Progenitor cell of endocrine pancreas (in vitro differentiated cells): ENCODE results near the gene RXRA. TPM values are rescaled to one million over a fixed set of nuclear protein-coding genes. Genes with fewer than 3 reads are reported as not detected.
A peak's percentile ranks its signal among the peaks of the same experiment; 100 is the strongest.

Source experiments
- DNase-seq: peaks from one replicate; pipeline ENCODE4 v3.0.0; 2021; ENCODE audit warnings: low spot score; ENCODE audit not compliant: unreplicated experiment
- H3K27ac Mint-ChIP-seq: 2 replicates; pipeline ENCODE4 v1.8.0; 2021; ENCODE audit warnings: mild to moderate bottlenecking, moderate library complexity, mixed read lengths
- H3K27me3 Mint-ChIP-seq: 2 replicates; pipeline ENCODE4 v1.8.0; 2021; ENCODE audit warnings: mixed read lengths
- H3K36me3 Mint-ChIP-seq: 2 replicates; pipeline ENCODE4 v1.8.0; 2022; ENCODE audit warnings: mixed read lengths; ENCODE audit not compliant: insufficient read depth
- H3K4me1 Mint-ChIP-seq: 2 replicates; pipeline ENCODE4 v1.8.0; 2021; ENCODE audit warnings: low read depth, mixed read lengths
- H3K4me3 Mint-ChIP-seq: 2 replicates; pipeline ENCODE4 v1.8.0; 2021; ENCODE audit warnings: low read depth, mild to moderate bottlenecking, moderate library complexity, mixed read lengths
- H3K9me3 Mint-ChIP-seq: 2 replicates; pipeline ENCODE4 v1.8.0; 2021; ENCODE audit warnings: low read depth, mixed read lengths
- total RNA-seq: library from RNA; stranded (reverse); gene quantifications from 2 replicates; pipeline ENCODE4 v1.2.1, GENCODE V29; 2021
- TF ChIP-seq, protein P1 (sequence below): fragments of 200-600 bp; sonication (generic); IDR thresholded peaks from one replicate; pipeline ENCODE4 v1.5.0; 2021; ENCODE audit warnings: antibody characterized with exemption, mild to moderate bottlenecking; ENCODE audit not compliant: unreplicated experiment

Gene RXRA
- total RNA-seq, 1 donor from 2014 or later = 64.8 TPM

DNA sequence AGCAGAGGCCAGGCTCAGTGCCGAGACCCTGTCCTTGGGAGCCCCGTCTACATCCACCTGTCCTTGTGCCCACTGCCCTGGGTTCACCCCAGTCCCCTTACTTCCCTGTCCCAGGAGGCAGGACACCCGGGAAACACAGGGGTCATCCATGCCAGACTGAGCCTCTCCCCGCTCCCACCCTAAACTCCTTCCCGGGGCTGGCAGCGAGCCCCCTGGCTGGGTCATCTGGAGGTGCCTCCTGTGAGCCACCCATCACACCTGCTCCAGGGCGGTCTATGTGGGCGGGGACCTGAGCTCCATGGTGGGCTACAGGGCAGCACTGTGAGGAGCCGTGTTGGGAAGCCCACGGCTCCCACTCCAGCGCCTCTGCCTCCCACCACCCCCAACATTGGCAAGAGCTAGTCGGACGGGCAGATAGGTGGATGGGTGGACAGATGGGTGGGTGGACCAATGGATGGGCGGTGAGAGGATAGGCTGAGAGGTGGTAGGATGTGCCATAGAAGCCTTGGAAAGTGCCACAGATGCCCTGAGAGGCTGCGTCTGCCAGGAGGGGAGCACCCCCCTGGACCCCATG, 42.5 kb upstream of the RXRA start:
- Mint-ChIP-seq H3K4me1 (peaks cover 10% of the 10 kb centered on the region), H3K4me3 (no peak overlapping the region), H3K27ac (no peak overlapping the region), H3K9me3 (no peaks in the 10 kb centered on the region), H3K27me3 (peaks cover 13% of the 10 kb centered on the region), H3K36me3 (no peaks in the 10 kb centered on the region)
- TF ChIP-seq, protein P1, sequence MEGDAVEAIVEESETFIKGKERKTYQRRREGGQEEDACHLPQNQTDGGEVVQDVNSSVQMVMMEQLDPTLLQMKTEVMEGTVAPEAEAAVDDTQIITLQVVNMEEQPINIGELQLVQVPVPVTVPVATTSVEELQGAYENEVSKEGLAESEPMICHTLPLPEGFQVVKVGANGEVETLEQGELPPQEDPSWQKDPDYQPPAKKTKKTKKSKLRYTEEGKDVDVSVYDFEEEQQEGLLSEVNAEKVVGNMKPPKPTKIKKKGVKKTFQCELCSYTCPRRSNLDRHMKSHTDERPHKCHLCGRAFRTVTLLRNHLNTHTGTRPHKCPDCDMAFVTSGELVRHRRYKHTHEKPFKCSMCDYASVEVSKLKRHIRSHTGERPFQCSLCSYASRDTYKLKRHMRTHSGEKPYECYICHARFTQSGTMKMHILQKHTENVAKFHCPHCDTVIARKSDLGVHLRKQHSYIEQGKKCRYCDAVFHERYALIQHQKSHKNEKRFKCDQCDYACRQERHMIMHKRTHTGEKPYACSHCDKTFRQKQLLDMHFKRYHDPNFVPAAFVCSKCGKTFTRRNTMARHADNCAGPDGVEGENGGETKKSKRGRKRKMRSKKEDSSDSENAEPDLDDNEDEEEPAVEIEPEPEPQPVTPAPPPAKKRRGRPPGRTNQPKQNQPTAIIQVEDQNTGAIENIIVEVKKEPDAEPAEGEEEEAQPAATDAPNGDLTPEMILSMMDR = no peak
- no peak for DNase-seq

DNA sequence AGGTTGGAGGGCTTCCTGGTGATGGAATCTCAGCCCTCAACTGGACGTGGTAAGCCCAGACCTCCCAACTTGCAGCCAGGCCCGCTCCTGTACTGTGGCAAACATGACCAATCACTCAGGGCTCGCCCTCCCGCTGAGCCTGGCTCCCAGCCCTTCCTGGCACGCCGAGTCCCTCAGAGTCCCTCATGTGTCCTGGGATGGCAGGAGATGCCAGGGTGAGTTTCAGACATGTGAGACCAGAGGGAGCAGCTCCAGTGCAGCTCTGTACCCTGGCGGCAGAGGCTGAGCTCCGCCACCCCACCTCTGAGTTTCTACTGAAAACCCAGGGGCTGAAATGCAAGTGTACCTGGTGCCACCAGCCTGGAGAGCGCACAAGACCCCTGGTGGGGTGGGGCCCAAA, 42.0 kb upstream of the RXRA start:
- Mint-ChIP-seq H3K27ac (no peak overlapping the region), H3K36me3 (no peaks in the 10 kb centered on the region), H3K4me3 (no peak overlapping the region), H3K4me1 (peaks cover 10% of the 10 kb centered on the region), H3K27me3 (peaks cover 13% of the 10 kb centered on the region), H3K9me3 (no peaks in the 10 kb centered on the region)
- TF ChIP-seq, protein P1 = no peak
- no peak for DNase-seq

DNA sequence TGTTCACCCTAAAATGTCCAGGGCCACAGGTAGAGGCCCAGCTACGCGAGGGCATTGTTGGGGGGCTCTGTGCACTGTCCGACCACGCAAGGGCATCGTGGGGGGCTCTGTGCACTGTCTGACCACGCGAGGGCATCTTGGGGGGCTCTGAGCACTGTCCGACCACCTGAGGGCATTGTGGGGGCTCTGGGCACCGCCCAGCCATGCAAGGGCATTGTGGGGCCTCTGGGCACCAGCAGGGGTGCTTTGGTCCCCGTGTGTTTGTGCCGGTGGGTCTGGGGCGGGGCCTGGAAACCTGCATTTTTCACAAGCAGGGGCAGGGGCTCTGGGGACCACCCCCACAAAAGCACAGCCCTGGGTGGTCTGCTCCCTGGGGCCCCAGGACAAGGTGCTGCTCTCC, 41.5 kb upstream of the RXRA start:
- H3K36me3 Mint-ChIP-seq = no peaks in the 10 kb centered on the region
- TF ChIP-seq, protein P1 = no peak
- no peak for DNase-seq
- no peaks in the 10 kb centered on the region for H3K9me3 Mint-ChIP-seq
- no peak overlapping the region for H3K27ac Mint-ChIP-seq
- H3K27me3 Mint-ChIP-seq = peaks cover 17% of the 10 kb centered on the region
- peaks cover 10% of the 10 kb centered on the region for H3K4me1 Mint-ChIP-seq
- H3K4me3 Mint-ChIP-seq = no peak overlapping the region

DNA sequence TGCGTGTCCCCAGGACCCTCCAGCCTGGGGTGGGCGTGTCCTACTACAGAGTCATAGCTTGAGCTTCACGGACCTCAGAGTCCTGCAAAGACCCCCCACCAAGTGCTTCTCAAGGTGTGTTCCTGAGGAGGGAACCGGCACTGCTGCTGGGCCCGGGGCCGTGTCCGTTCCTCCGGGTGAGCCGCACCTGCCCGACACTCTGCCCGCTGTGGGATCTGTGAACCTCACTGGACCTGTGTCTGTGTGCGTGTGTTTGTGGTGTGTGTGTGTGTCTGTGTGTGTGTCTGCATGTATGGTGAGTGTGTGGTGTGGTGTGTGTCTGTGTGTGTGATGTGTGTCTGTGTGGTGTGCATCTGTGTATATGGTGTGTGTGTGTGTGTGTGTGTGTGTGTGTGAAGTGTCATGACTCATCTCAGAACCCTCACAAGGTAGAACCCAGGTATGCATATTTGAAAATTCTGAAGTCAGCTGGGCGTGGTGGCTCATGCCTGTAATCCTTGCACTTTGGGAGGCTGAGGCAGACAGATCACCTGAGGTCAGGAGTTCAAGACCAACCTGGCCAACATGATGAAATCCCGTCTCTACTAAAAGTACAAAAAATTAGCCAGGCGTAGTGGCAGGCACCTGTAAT, 40.9 kb upstream of the RXRA start:
- no peaks in the 10 kb centered on the region for H3K36me3 Mint-ChIP-seq
- TF ChIP-seq, protein P1 = no peak
- H3K27ac Mint-ChIP-seq = peak overlapping the region; percentile 46
- no peaks in the 10 kb centered on the region for H3K9me3 Mint-ChIP-seq
- DNase-seq = no peak
- H3K4me3 Mint-ChIP-seq = no peak overlapping the region
- H3K4me1 Mint-ChIP-seq = peaks cover 10% of the 10 kb centered on the region
- H3K27me3 Mint-ChIP-seq = peaks cover 19% of the 10 kb centered on the region

DNA sequence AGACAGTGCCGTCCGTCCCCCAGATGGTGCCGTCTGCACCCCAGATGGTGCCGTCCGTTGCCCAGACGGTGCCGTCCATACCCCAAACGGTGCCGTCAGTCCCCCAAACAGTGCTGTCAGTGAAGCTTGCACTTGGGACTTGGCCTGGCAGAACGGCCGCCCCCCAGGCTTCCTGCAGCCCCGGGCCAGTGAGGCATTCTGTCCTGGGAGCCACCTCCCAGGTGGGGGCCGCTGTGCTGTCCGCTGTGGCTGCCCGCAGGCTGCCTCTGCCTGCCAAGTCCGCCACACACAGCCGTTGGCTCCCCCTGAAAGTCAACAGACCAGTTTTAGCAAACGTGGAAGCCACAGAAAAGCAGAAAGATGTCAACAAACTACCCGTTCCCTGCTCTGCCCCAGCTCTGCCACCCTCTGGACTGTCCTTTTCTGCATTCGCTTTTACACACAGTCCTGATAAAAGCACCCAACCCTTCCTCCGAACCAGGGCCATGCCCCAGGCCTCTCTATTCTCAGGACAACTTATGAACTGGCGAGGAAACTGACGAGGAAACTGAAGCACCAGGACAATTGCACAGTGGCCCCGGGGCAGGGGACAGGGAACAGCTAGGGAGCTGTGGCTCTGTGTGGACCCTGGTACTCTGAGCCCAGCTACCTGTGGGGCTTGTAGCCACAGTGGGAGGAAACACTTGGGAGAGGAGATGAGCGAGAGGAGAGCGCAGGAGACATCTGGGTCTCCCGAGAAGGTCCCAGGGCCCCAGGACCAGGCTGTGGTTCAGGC, 39.6 kb upstream of the RXRA start:
- H3K27ac Mint-ChIP-seq = peak overlapping the region; percentile 86
- no peak overlapping the region for H3K4me3 Mint-ChIP-seq
- H3K27me3 Mint-ChIP-seq = peaks cover 9% of the 10 kb centered on the region
- TF ChIP-seq, protein P1 = no peak
- H3K9me3 Mint-ChIP-seq = no peaks in the 10 kb centered on the region
- DNase-seq = no peak
- H3K4me1 Mint-ChIP-seq = peaks cover 10% of the 10 kb centered on the region
- no peaks in the 10 kb centered on the region for H3K36me3 Mint-ChIP-seq
